ENCODE data around the gene ATP1A1. TPM values are rescaled to one million over a fixed set of nuclear protein-coding genes. Genes with fewer than 3 reads are reported as not detected.
A peak's percentile ranks its signal among the peaks of the same experiment; 100 is the strongest.

Gene ATP1A1
- polyA plus RNA-seq, 1 donor from 2014 or later = 29.9 TPM

DNA sequence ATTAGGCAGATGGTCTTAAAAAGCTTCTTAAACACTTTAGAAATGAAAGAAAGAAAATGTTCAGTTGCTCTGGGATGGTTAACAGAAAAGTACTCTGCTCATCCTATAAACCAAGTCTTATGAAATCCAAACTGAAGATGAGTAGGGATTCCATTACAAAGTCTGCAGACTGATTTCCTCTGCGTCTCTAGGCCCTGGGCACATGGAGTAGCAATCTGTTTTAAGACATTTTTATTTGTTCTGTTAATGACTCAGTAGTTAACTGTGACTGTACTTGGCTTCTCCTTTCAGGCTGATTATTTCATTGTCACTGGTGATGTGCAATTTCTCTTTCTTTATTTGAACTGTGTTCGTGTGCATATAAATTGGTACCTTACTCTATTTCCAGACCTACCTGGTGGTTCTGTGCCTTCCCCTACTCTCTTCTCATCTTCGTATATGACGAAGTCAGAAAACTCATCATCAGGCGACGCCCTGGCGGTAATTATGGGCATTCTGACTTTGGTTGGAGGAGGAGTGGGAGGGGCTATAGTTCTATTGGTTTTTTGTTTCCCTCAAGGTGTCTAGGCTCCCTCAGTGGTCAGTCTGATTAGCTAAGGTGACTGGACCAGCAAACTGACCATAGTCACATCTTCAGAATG, 30.6 kb downstream of the ATP1A1 start:
- Mint-ChIP-seq H3K4me3 (no peak overlapping the region), H3K9me3 (no peaks in the 10 kb centered on the region), H3K36me3 (peaks cover 1% of the 10 kb centered on the region), H3K27ac (no peak overlapping the region), H3K27me3 (no peaks in the 10 kb centered on the region), H3K4me1 (no peaks in the 10 kb centered on the region)

GRCh38 chr1:116404699-116405098, 31.7 kb downstream of the ATP1A1 start:
- Mint-ChIP-seq H3K9me3 (no peaks in the 10 kb centered on the region), H3K4me3 (no peak overlapping the region), H3K27ac (no peak overlapping the region), H3K4me1 (no peaks in the 10 kb centered on the region), H3K36me3 (peaks cover 1% of the 10 kb centered on the region), H3K27me3 (no peaks in the 10 kb centered on the region)

- Mint-ChIP-seq H3K4me1 (no peaks in the 10 kb centered on the region), H3K27ac (peak overlapping the region in 1 of 3 donors; percentile 78), H3K9me3 (no peaks in the 10 kb centered on the region), H3K4me3 (no peak overlapping the region), H3K36me3 (peaks cover 1% of the 10 kb centered on the region), H3K27me3 (no peaks in the 10 kb centered on the region)
Observed at GRCh38 chr1:116405241-116406135, 32.4 kb downstream of the ATP1A1 start.

GRCh38 chr1:116407033-116407432, 34.0 kb downstream of the ATP1A1 start:
- Mint-ChIP-seq H3K4me3 (peak overlapping the region in 1 of 4 donors; percentile 56), H3K27me3 (no peaks in the 10 kb centered on the region), H3K36me3 (peaks cover 1% of the 10 kb centered on the region), H3K9me3 (no peaks in the 10 kb centered on the region), H3K4me1 (no peaks in the 10 kb centered on the region), H3K27ac (no peak overlapping the region)

DNA sequence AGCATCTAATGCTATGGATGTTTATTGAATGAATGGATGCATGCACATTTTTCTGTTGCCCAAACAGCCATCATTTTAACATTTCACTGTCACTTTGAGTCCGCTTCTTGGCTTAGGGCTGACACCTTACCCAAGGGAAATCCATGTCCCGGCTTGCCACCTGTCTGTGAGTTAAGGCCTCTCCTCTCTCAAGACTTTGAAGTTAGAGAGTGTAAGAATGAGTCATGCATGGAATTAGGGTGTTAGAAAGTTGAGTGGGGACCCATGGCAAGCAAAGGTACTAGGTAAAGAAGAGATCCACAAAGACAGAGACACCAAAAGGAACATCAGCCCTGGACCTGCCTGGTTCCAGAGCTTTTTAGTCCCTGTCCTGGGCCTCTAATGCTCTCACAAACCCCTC, 35.1 kb downstream of the ATP1A1 start:
- H3K4me1 Mint-ChIP-seq = peaks cover 3 to 5% (median 4%) of the 10 kb centered on the region in 3 donors
- peaks cover 1% of the 10 kb centered on the region for H3K36me3 Mint-ChIP-seq
- H3K9me3 Mint-ChIP-seq = no peaks in the 10 kb centered on the region
- no peaks in the 10 kb centered on the region for H3K27me3 Mint-ChIP-seq
- no peak overlapping the region for H3K4me3 Mint-ChIP-seq
- H3K27ac Mint-ChIP-seq = no peak overlapping the region

DNA sequence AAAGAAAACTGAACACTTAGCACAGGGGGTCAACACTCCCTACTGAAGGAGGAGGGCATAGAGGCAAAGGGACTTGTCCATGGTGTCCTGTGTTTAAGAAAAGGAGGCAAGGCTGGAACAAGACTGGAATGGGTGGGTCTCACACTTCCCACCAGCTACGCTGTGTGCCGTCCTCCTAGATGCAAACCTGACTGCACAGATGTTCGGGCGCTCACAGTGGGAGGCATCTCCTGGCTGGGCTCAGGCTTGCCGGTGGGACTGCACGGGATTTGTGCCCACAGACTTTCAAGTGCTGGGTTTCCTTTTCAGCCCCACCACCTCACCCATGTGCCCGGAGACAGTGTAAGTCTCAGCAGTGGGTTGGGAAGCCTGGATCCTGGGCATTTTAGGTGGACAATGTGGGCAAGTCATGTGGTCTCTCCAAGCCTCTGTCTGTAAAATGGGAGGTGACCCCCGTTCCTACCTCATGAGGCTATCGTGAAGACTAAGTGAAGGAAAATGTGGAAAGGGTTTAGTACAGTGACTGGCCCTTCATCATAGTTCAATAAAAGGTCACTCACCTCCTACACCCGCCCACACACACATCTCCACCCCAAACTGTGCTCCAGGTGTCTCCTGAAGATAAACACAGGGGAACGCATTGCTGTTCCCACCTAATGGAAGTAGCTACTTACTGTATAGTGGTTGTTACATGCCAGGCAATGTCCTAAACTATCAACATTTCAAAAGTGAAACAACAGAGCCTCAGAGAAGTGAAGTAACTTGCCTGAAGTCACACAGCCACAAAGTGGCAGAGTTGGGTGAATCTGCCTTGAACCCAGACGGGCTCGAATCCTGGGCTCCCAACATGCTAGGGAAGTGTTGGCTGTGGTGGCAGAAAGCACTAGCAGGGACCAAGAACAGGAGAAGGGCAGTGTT, 36.0 kb downstream of the ATP1A1 start:
- Mint-ChIP-seq H3K4me1 (peaks cover 4 to 5% (median 5%) of the 10 kb centered on the region in 3 donors), H3K27me3 (no peaks in the 10 kb centered on the region), H3K9me3 (no peaks in the 10 kb centered on the region), H3K27ac (no peak overlapping the region), H3K4me3 (peak overlapping the region in 1 of 4 donors; percentile 30), H3K36me3 (peaks cover 1% of the 10 kb centered on the region)

- Mint-ChIP-seq H3K27ac (no peak overlapping the region), H3K27me3 (no peaks in the 10 kb centered on the region), H3K4me1 (peaks cover 5 to 8% (median 7%) of the 10 kb centered on the region in 3 donors), H3K36me3 (peaks cover 1% of the 10 kb centered on the region), H3K4me3 (peak overlapping the region in 1 of 4 donors; percentile 30), H3K9me3 (no peaks in the 10 kb centered on the region)
Observed at GRCh38 chr1:116409751-116410191, 36.7 kb downstream of the ATP1A1 start.

DNA sequence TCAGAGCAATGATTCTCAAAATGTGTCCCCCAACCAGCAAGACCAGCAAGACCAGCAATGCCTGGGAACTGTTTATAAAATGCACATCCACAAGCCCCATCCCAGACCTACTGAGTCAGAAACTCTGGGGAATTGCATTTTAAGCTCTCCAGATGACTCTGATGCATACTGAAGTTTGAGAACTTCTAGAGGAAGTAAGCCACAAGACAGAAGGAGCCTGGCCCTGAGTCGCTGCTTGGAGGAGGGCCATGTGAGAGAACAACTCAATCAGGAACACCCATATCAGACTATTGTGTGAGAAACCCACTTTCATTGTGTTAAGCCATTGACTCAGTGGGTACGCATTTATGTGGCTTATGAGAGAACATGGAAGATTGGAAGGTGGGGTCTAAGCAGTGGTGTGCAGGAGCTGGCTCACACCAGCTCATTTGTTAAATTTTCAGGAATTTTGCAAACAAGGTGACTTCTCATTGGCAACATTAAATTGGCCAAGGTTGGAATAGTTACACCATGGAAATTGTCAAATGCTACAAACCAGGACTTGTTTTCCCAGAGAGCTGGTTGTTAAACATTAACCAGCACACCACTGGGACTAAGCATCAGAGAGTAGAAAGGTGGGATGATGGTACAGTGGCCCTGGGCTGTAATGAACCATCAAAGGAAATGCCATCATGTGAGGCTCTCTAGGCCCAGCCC, 38.9 kb downstream of the ATP1A1 start:
- H3K27me3 Mint-ChIP-seq = no peaks in the 10 kb centered on the region
- no peak overlapping the region for H3K27ac Mint-ChIP-seq
- no peaks in the 10 kb centered on the region for H3K36me3 Mint-ChIP-seq
- no peaks in the 10 kb centered on the region for H3K9me3 Mint-ChIP-seq
- H3K4me1 Mint-ChIP-seq = peaks cover 5 to 9% (median 7%) of the 10 kb centered on the region in 3 donors
- H3K4me3 Mint-ChIP-seq = no peak overlapping the region

DNA sequence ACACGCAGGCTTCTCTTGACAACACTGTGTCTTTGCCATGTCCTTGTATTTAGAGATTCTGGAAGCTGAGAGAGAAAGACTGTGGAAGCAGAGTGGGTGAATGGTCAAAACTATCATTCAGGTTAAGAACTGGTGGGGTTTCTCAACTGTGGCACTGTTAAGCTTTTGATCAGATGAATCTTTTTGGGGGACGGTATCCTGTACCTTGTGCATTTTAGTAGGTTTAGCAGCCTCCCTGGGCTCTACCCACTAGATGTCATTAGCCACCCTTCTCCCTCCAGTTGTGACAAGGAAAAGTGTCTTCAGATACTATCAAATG, 39.4 kb downstream of the ATP1A1 start:
- Mint-ChIP-seq H3K4me1 (peaks cover 5 to 10% (median 9%) of the 10 kb centered on the region in 3 donors), H3K4me3 (peak overlapping the region in 1 of 4 donors; percentile 38), H3K27me3 (no peaks in the 10 kb centered on the region), H3K27ac (peak overlapping the region in 1 of 3 donors; percentile 60), H3K9me3 (no peaks in the 10 kb centered on the region), H3K36me3 (no peaks in the 10 kb centered on the region)

GRCh38 chr1:116412898-116413297, 39.9 kb downstream of the ATP1A1 start:
- peaks cover 8 to 15% (median 13%) of the 10 kb centered on the region in 3 donors for H3K4me1 Mint-ChIP-seq
- peak overlapping the region in 2 of 3 donors; percentile 55 to 60 for H3K27ac Mint-ChIP-seq
- no peaks in the 10 kb centered on the region for H3K36me3 Mint-ChIP-seq
- peak overlapping the region in 1 of 4 donors; percentile 38 for H3K4me3 Mint-ChIP-seq
- H3K9me3 Mint-ChIP-seq = no peaks in the 10 kb centered on the region
- H3K27me3 Mint-ChIP-seq = no peaks in the 10 kb centered on the region

- no peaks in the 10 kb centered on the region for H3K27me3 Mint-ChIP-seq
- H3K27ac Mint-ChIP-seq = peak overlapping the region in 2 of 3 donors; percentile 55 to 60
- H3K9me3 Mint-ChIP-seq = no peaks in the 10 kb centered on the region
- peaks cover 12 to 17% (median 14%) of the 10 kb centered on the region in 3 donors for H3K4me1 Mint-ChIP-seq
- H3K36me3 Mint-ChIP-seq = no peaks in the 10 kb centered on the region
- peak overlapping the region in 1 of 4 donors; percentile 38 for H3K4me3 Mint-ChIP-seq
Observed at GRCh38 chr1:116413414-116413813, 40.4 kb downstream of the ATP1A1 start.

GRCh38 chr1:116414364-116414763, 41.3 kb downstream of the ATP1A1 start:
- no peaks in the 10 kb centered on the region for H3K9me3 Mint-ChIP-seq
- peak overlapping the region in 1 of 3 donors; percentile 28 for H3K27ac Mint-ChIP-seq
- H3K4me1 Mint-ChIP-seq = peaks cover 12 to 21% (median 19%) of the 10 kb centered on the region in 3 donors
- no peaks in the 10 kb centered on the region for H3K36me3 Mint-ChIP-seq
- H3K27me3 Mint-ChIP-seq = no peaks in the 10 kb centered on the region
- no peak overlapping the region for H3K4me3 Mint-ChIP-seq

GRCh38 chr1:116415200-116415698, 42.2 kb downstream of the ATP1A1 start:
- Mint-ChIP-seq H3K27ac (peak overlapping the region in 2 of 3 donors; percentile 1 to 18), H3K4me1 (peaks cover 12 to 23% (median 21%) of the 10 kb centered on the region in 3 donors), H3K4me3 (peak overlapping the region in 1 of 4 donors; percentile 27), H3K9me3 (no peaks in the 10 kb centered on the region), H3K36me3 (no peaks in the 10 kb centered on the region), H3K27me3 (no peaks in the 10 kb centered on the region)

Measured in IgD-negative memory B cell (primary cell).